HL-60/S4 treated with phorbol 12-myristate 13-acetate at 8.2 ng/mL for 4 days and 3 days (cell line): Measurements from ENCODE around the gene ZSWIM6.

Experiments
- in situ Hi-C: fragments of 300-500 bp; cut with MboI; formaldehyde crosslinking; loops from 2 replicates; pipeline ENCODE4 v1.15.0; 2022; ENCODE audit warnings: low sequenced_read_pairs

Gene ZSWIM6

DNA sequence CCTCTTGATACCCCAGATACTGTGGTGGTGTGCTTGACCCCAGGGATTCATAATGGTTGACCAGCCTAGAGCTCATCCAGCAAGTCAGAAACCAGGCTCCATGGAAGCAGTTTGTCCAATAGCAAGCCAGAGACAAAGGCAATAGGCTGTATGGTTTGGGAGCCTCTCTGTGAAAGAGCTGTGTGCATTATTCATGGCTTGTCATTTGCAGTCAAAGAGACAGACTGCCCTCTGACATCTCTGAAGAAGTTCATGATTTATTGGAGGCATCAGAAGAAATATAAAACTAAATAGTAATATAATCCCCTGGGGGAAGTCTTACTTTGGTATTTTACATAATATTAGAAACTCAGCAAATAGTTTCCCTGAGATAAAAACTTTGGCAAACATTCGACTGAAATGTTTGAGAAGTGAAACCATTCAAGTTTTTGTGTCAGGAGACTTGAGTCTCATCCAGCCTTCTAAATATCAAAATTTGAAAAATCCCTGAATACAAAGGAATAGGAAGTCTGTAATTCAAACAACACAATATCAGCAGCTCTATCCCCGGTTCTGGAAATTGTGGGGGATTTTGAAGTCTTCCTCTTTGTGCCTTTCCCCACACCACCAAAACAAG lies 250.3 kb downstream of the ZSWIM6 start:
- in situ Hi-C loops, result no loop called here

DNA sequence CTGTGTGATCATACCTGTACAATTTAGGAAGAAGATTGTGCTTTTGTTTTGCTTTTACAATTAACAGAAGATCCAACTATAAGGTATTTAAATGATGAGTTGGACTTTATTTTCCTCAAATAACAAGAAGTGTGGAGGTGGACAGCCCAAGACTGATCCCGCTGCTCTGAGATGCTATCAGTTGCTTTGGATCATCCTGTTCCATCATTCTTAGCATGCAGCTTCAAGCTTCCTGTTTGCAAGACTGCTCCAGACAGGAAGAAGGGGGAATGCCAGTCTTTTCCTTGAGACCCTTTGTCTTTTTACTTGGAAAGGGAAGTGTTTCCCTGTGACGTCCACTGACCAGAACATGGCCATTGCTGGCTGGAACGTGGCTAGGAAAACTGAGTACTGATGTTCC lies 250.8 kb downstream of the ZSWIM6 start:
- in situ Hi-C loops, result no loop called here

DNA sequence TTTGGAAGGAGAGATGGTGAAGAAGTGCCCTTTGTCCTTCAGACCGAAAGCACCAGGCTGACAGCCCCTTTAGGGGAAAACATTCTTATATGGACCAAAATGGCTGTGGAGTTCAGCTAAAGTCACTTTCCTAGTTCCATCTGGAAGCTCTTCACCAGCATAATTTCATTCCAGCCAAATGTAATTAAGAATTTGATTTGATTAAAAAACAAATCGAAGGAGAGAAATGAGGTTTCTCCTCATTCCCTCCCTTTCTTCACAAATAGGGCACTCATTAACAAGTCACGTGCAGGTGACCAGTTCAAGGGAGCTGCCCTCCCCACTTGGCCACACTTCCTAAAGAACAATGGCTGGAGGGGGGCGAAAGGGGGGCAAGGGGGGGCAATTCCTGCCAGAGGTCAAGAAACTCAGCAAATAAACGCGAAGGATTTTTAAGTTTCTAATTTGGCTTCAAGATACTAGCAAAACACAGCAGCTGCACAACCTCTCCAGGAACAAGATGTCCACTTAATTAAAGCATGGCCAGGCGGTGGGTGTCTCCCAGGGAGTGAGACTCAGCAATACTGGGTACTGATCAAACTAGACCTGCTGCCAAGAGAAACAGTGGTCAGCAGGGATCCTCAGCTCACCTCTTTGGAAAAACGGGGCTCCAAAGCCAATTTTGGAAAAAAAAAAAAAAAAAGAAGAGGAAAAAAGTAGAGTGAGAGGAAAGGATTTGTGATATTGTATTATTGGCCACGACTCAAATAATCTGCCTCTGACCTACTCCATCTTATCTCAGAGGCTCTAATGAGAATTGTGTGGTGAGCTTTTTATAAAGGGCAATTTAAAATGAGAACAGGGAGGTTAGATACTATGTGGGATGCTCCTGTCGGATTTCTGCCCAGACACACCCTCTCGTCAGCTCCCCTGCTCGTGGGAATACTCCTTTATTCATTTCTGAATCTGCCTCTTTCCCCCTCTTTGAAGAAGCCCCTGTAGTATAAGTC lies 254.3 kb downstream of the ZSWIM6 start:
- in situ Hi-C loops, result no loop called here

DNA sequence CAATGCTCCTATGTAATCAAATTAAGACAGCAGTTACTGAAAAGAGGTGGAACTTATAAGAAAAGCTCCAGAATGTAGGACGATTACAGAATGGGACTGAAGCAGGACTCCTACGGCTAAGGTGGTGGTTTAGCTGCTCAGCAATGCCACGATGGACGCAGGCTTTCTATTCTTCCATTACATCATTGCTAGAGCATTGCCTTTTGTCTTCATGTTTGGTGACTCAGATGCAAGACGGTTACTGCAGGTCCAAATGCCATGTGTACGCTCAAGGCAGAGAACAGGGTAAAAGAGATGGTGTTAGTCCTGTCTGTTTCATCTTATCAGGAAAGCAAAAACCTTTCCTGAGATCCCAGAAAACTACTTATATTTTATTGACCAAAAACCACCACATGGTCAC lies 255.1 kb downstream of the ZSWIM6 start:
- in situ Hi-C loops, result no loop called here

DNA sequence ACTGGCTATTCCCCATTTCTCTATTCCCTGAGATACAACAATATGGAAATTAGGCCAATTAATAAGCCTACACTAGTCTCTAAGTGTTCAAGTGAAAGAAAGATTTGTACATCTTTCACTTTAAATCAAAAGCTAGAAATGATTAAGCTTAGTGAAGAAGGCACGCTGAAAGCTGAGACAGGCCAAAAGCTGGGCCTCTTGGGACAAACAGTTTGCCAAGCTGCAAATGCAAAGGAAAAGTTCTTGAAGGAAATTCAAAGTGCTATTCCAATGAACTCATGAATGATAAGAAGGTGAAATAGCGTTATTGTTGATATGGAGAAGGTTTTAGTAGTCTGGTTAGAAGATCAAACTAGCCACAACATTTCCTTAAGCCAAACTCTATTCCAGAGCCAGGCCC lies 256.2 kb downstream of the ZSWIM6 start:
- in situ Hi-C loops, result no loop called here

DNA sequence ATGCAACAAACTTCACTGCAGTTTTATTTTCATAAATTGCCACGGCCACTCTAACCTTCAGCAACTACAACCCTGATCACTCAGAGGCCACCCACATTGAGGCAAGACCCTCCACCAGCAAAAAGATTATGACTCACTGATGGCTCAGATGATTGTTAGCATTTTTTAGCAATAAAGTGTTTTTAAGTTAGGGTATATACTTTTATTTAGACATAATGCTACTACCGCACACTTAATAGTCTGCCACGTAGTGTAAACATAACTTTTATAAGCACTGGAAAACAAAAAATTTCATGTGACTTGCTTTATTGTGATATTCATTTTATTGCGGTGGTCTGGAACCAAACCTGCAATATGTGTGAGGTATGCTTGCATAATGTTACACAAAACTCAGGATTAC lies 257.9 kb downstream of the ZSWIM6 start:
- in situ Hi-C loops, result no loop called here

DNA sequence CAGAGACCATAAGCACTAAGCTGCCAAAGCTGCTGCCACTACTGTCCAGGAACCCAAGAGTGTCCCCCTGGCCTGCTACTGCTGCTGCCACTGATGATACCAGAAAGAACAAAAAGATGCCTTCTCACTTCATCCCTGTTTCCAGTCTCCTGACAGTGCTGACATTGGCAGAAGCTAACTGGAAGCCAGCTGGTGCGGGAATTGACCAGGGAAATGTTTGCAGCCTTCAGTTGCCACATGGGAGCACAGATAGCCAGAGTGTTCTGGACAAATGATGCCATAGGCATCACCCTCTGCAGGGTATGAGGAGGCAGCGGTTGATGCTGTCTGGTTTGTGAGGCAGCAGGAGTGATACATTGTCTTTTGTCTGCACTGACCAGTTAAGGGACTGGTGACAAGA lies 258.4 kb downstream of the ZSWIM6 start:
- in situ Hi-C loops, result no loop called here

DNA sequence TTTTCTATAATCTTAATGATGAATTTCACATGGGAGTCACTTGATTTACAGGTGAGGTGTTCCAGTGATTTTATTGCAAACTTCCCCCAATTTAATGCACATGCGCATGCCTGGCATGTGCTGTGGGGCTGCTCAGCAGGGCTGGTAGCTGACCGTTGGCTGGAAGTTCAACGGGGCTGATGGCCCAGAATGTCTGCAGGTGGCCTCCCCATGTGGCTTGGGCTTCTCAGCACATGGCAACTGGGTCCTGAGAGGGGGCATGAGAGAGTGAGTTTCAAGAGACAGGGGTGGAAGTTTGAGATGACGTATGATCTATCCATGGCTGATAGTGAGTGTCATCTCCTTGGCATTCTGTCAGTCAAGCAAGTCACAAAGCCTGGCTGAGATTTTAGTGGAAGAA lies 259.8 kb downstream of the ZSWIM6 start:
- in situ Hi-C loops, result no loop called here

DNA sequence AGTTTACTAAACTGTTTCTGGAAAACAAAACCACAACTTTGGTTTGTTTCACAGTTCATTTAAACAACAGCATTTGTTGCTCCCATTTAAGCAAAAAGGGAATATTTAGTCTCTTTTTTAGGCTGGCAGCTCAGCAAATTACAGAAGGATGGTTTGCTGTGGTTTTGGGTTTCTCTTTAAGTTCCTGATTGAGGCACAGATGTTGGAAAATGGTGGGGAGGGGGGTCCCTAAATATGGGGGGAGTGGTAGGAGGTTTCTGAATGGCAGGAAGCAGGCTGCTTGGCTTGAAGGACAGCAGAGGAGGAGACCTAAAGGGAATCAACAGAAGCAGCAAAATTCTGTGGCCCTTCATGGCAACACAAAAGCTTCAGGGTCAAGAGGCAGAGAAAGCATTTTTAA lies 263.4 kb downstream of the ZSWIM6 start:
- in situ Hi-C loops, result no loop called here
